HG03558 (cell line): ENCODE results near the gene PLA2G4E.

Experiments
- ATAC-seq: cut with Tn5 transposase; IDR thresholded peaks from one replicate; pipeline ENCODE4 v1.9.1; 2021; ENCODE audit warnings: moderate number of reproducible peaks; ENCODE audit not compliant: unreplicated experiment; ENCODE audit errors: extremely low read depth

PLA2G4E gene

GRCh38 chr15:41993472-41994170, 27.2 kb downstream of the PLA2G4E start:
- no peak for ATAC-seq

- ATAC-seq = no peak
These were observed 28.0 kb downstream of the PLA2G4E start for GRCh38 chr15:41992803-41993190.

- no peak for ATAC-seq
These were observed 28.6 kb downstream of the PLA2G4E start for GRCh38 chr15:41992151-41992802.

GRCh38 chr15:41990691-41991090, 30.2 kb downstream of the PLA2G4E start:
- no peak for ATAC-seq

- ATAC-seq = no peak
These were observed 30.6 kb downstream of the PLA2G4E start for GRCh38 chr15:41990243-41990605.

- no peak for ATAC-seq
These were observed 31.1 kb downstream of the PLA2G4E start for GRCh38 chr15:41989573-41990242.

- ATAC-seq = no peak
These were observed 31.8 kb downstream of the PLA2G4E start for GRCh38 chr15:41988896-41989572.

GRCh38 chr15:41987925-41988275, 32.9 kb downstream of the PLA2G4E start:
- no peak for ATAC-seq

GRCh38 chr15:41987246-41987924, 33.5 kb downstream of the PLA2G4E start:
- no peak for ATAC-seq

GRCh38 chr15:41985236-41986160, 35.3 kb downstream of the PLA2G4E start:
- ATAC-seq = no peak

- ATAC-seq = no peak
These were observed 36.2 kb downstream of the PLA2G4E start for GRCh38 chr15:41984622-41985021.

GRCh38 chr15:41983621-41984571, 36.9 kb downstream of the PLA2G4E start:
- no peak for ATAC-seq

- ATAC-seq = no peak
These were observed 37.6 kb downstream of the PLA2G4E start for GRCh38 chr15:41983221-41983620.

GRCh38 chr15:41982133-41982930, 38.5 kb downstream of the PLA2G4E start:
- no peak for ATAC-seq

- no peak for ATAC-seq
These were observed 39.3 kb downstream of the PLA2G4E start for GRCh38 chr15:41981371-41982132.

- no peak for ATAC-seq
These were observed 40.1 kb downstream of the PLA2G4E start for GRCh38 chr15:41980654-41981323.
